ENCODE measurements around the gene MSMO1.
"Not testable (repeated sequence)": the region's sequence is repeated elsewhere in the genome, so short reads cannot be mapped to it uniquely, and the experiment has no call there.

MSMO1 gene

GRCh38 chr4:165324236-165324917 is 3.1 kb upstream of the MSMO1 start:
- no peak for DNase-seq (ENCODE audit: low read depth in 2 of 2)

- DNase-seq (ENCODE audit: low read depth in 2 of 2) = no peak
These were observed 2.6 kb upstream of the MSMO1 start for GRCh38 chr4:165324918-165325304.

GRCh38 chr4:165325732-165326512 is 1.5 kb upstream of the MSMO1 start:
- no peak for DNase-seq (ENCODE audit: low read depth in 2 of 2)

GRCh38 chr4:165326831-165327210 is 648 bp upstream of the MSMO1 start:
- DNase-seq (ENCODE audit: low read depth in 2 of 2) = no peak

GRCh38 chr4:165328101-165328425 is 594 bp downstream of the MSMO1 start:
- DNase-seq (ENCODE audit: low read depth in 2 of 2) = no peak

GRCh38 chr4:165328708-165329107 is 1.2 kb downstream of the MSMO1 start:
- DNase-seq (ENCODE audit: low read depth in 2 of 2) = no peak

- no peak for DNase-seq (ENCODE audit: low read depth in 2 of 2)
These were observed 2.6 kb downstream of the MSMO1 start for GRCh38 chr4:165330071-165330470.

- DNase-seq (ENCODE audit: low read depth in 2 of 2) = no peak
These were observed 3.2 kb downstream of the MSMO1 start for GRCh38 chr4:165330666-165331065.

GRCh38 chr4:165331359-165331758 is 3.9 kb downstream of the MSMO1 start:
- DNase-seq (ENCODE audit: low read depth in 2 of 2) = no peak

GRCh38 chr4:165331823-165332222 is 4.4 kb downstream of the MSMO1 start:
- no peak for DNase-seq (ENCODE audit: low read depth in 2 of 2)

- no peak for DNase-seq (ENCODE audit: low read depth in 2 of 2)
These were observed 5.0 kb downstream of the MSMO1 start for GRCh38 chr4:165332502-165332901.

- DNase-seq (ENCODE audit: low read depth in 2 of 2) = no peak
These were observed 7.8 kb downstream of the MSMO1 start for GRCh38 chr4:165335163-165335703.

- no peak for DNase-seq (ENCODE audit: low read depth in 2 of 2)
These were observed 9.3 kb downstream of the MSMO1 start for GRCh38 chr4:165336743-165337142.

GRCh38 chr4:165342340-165342739 is 14.9 kb downstream of the MSMO1 start:
- DNase-seq (ENCODE audit: low read depth in 2 of 2) = not testable (repeated sequence)

GRCh38 chr4:165343353-165344191 is 16.1 kb downstream of the MSMO1 start:
- no peak for DNase-seq (ENCODE audit: low read depth in 2 of 2)

- DNase-seq (ENCODE audit: low read depth in 2 of 2) = no peak
These were observed 18.4 kb downstream of the MSMO1 start for GRCh38 chr4:165345666-165346417.

GRCh38 chr4:165347647-165348569 is 20.4 kb downstream of the MSMO1 start:
- no peak for DNase-seq (ENCODE audit: low read depth in 2 of 2)

- no peak for DNase-seq (ENCODE audit: low read depth in 2 of 2)
These were observed 24.1 kb downstream of the MSMO1 start for GRCh38 chr4:165351359-165352130.

GRCh38 chr4:165355900-165356300 is 28.4 kb downstream of the MSMO1 start:
- DNase-seq (ENCODE audit: low read depth in 2 of 2) = no peak

- no peak for DNase-seq (ENCODE audit: low read depth in 2 of 2)
These were observed 32.0 kb downstream of the MSMO1 start for GRCh38 chr4:165359506-165359905.
